Measurements from ENCODE around the gene MAPK9. TPM values are rescaled to one million over a fixed set of nuclear protein-coding genes. Genes with fewer than 3 reads are reported as not detected.

The MAPK9 gene
- total RNA-seq, 1 experiment from 2014 or later, result 43.4 TPM

- no peaks in the 10 kb centered on the region for H3K27me3 ChIP-seq (ENCODE audit: insufficient read depth, low read length)
- no peaks in the 10 kb centered on the region for H3K9me3 ChIP-seq (ENCODE audit: control insufficient read depth in 1 of 2, insufficient read depth in 1 of 2, low read depth in 1 of 2, low read length in 2 of 2)
- H3K9me2 ChIP-seq (ENCODE audit: insufficient read depth), result no peaks in the 10 kb centered on the region
- no peak overlapping the region for H2AFZ ChIP-seq (ENCODE audit: low read depth, low read length, poor library complexity, severe bottlenecking)
- ChIA-PET POLR2A (no interaction called here), RAD21 (ENCODE audit: low non-redundant PET in 1 of 2, low total read pairs in 2 of 2, uncharacterized antibody in 2 of 2, unreplicated experiment in 2 of 2) (no interaction called here), CTCF (no interaction called here)
- DNase-seq (ENCODE audit: low read depth, low spot score) (no peak), ATAC-seq (no peak)
- intact Hi-C loops (cut with micrococcal nuclease), result no loop called here
- H3K27ac ChIP-seq (ENCODE audit: low read depth, low read length), result no peak overlapping the region
- H3K4me3 ChIP-seq (replicated peaks in 1 of 2; ENCODE audit: low read depth in 1 of 2, low read length in 2 of 2), result no peak overlapping the region
- H3K9ac ChIP-seq (ENCODE audit: low read length), result no peak overlapping the region
- peaks cover 47% of the 10 kb centered on the region for H3K79me2 ChIP-seq (ENCODE audit: insufficient read depth, low read length)
- no peak for TF ChIP-seq SIN3A (IDR thresholded peaks at IDR 0.05; ENCODE audit: low read depth)
- no peak for TF ChIP-seq JUND (IDR thresholded peaks at IDR 0.05)
- no peak for TF ChIP-seq YY1 (IDR thresholded peaks at IDR 0.05; ENCODE audit: extremely low read depth, insufficient replicate concordance, low read depth, low read length)
- no peak for TF ChIP-seq EZH2phosphoT487 (IDR thresholded peaks at IDR 0.05; ENCODE audit: borderline replicate concordance)
- no peak for TF ChIP-seq POLR2AphosphoS5 (IDR thresholded peaks at IDR 0.05; ENCODE audit: low read depth, low read length)
- no peak for TF ChIP-seq REST (IDR thresholded peaks at IDR 0.05; ENCODE audit: low read depth)
- H3K4me2 ChIP-seq (ENCODE audit: low read length), result no peak overlapping the region
- peaks cover 2 to 33% of the 10 kb centered on the region in 2 experiments; a peak in 2 of 4 replicates for H3K36me3 ChIP-seq (ENCODE audit: control insufficient read depth in 1 of 2, insufficient read depth in 2 of 2, low read length in 2 of 2)
- H4K20me1 ChIP-seq (ENCODE audit: insufficient read depth), result no peaks in the 10 kb centered on the region
- H3K4me1 ChIP-seq (ENCODE audit: control insufficient read depth in 1 of 2, insufficient read depth in 2 of 2, low read length in 2 of 2), result peaks cover 0 to 4% of the 10 kb centered on the region in 2 experiments; a peak in 1 of 4 replicates
- no TSS peak for BruUV-seq (replicated peaks)
Measured at GRCh38 chr5:180283026-180283615, 8.8 kb downstream of the MAPK9 start.

Data from HCT116 (cell line).